Right atrium auricular region (tissue), 2 donors: ENCODE measurements around the gene ZNF691. TPM values are rescaled to one million over a fixed set of nuclear protein-coding genes. Genes with fewer than 3 reads are reported as not detected.

ENCODE experiments used
- DNase-seq: peaks from one replicate; pipeline ENCODE4 v3.0.0-alpha.2; 2019; ENCODE audit warnings: low spot score
- H3K27ac ChIP-seq, 2 donors: fragments of 200-600 bp; sonication (generic); 1 replicate in 1 of 2; 2 replicates in 1 of 2; pipeline ENCODE4 v1.5.1; 2016 to 2019
- H3K27me3 ChIP-seq, 2 donors: fragments of 200-600 bp; sonication (generic); one replicate each; pipeline versions ENCODE4 v1.5.1 to v1.6.0; 2017 to 2019
- H3K36me3 ChIP-seq: fragments of 200-600 bp; sonication (generic); one replicate; pipeline ENCODE4 v1.5.1; 2016
- H3K4me1 ChIP-seq, 2 donors: fragments of 200-600 bp; sonication (generic); one replicate each; pipeline versions ENCODE4 v1.5.1 to v1.6.0; 2017 to 2019
- H3K4me3 ChIP-seq, 2 donors: fragments of 200-600 bp; sonication (generic); 1 replicate in 1 of 2; 2 replicates in 1 of 2; pipeline ENCODE4 v1.5.1; 2017 to 2019; ENCODE audit warnings: mild to moderate bottlenecking in 1 of 2, moderate library complexity in 1 of 2
- H3K9me3 ChIP-seq, 2 donors: fragments of 200-600 bp; sonication (generic); one replicate each; pipeline ENCODE4 v1.5.1; 2019
- CTCF ChIP-seq, 2 donors: fragments of 200-600 bp; sonication (generic); IDR thresholded peaks; one replicate each; pipeline ENCODE4 v1.5.1; 2019; ENCODE audit warnings: antibody characterized with exemption in 2 of 2
- total RNA-seq, 2 donors: library from RNA; depleted of rRNA; stranded (reverse); fragments of >200 nt; gene quantifications; one replicate each; pipeline ENCODE4 v1.1.0, GENCODE V29; 2016

Gene ZNF691
- total RNA-seq, 2 donors from 2014 or later = 10.2 to 11.6 TPM

GRCh38 chr1:42880384-42880783, 34.0 kb downstream of the ZNF691 start:
- no peak for DNase-seq
- Histone ChIP-seq H3K4me1 (no peaks in the 10 kb centered on the region), H3K27ac (no peak overlapping the region), H3K27me3 (no peaks in the 10 kb centered on the region), H3K9me3 (no peaks in the 10 kb centered on the region), H3K4me3 (no peak overlapping the region), H3K36me3 (no peaks in the 10 kb centered on the region)
- no peak for TF ChIP-seq CTCF (IDR thresholded peaks at IDR 0.05)

GRCh38 chr1:42886046-42886739, 39.8 kb downstream of the ZNF691 start:
- Histone ChIP-seq H3K4me1 (no peaks in the 10 kb centered on the region), H3K27me3 (no peaks in the 10 kb centered on the region), H3K36me3 (no peaks in the 10 kb centered on the region), H3K27ac (no peak overlapping the region), H3K9me3 (no peaks in the 10 kb centered on the region), H3K4me3 (no peak overlapping the region)
- no peak for DNase-seq
- TF ChIP-seq CTCF (IDR thresholded peaks at IDR 0.05) = no peak

- DNase-seq = no peak
- no peaks in the 10 kb centered on the region for H3K9me3 ChIP-seq
- no peak overlapping the region for H3K27ac ChIP-seq
- H3K36me3 ChIP-seq = no peaks in the 10 kb centered on the region
- H3K27me3 ChIP-seq = no peaks in the 10 kb centered on the region
- H3K4me1 ChIP-seq = no peaks in the 10 kb centered on the region
- no peak for TF ChIP-seq CTCF (IDR thresholded peaks at IDR 0.05)
- H3K4me3 ChIP-seq = no peak overlapping the region
Observed at GRCh38 chr1:42886800-42887199, 40.4 kb downstream of the ZNF691 start.

- Histone ChIP-seq H3K27me3 (no peaks in the 10 kb centered on the region), H3K4me1 (no peaks in the 10 kb centered on the region), H3K27ac (no peak overlapping the region), H3K4me3 (no peak overlapping the region), H3K9me3 (no peaks in the 10 kb centered on the region), H3K36me3 (no peaks in the 10 kb centered on the region)
- no peak for TF ChIP-seq CTCF (IDR thresholded peaks at IDR 0.05)
- DNase-seq = no peak
Observed at GRCh38 chr1:42887366-42887765, 41.0 kb downstream of the ZNF691 start.

- Histone ChIP-seq H3K4me1 (no peaks in the 10 kb centered on the region), H3K36me3 (no peaks in the 10 kb centered on the region), H3K9me3 (no peaks in the 10 kb centered on the region), H3K27ac (no peak overlapping the region), H3K4me3 (no peak overlapping the region), H3K27me3 (no peaks in the 10 kb centered on the region)
- DNase-seq = no peak
- no peak for TF ChIP-seq CTCF (IDR thresholded peaks at IDR 0.05)
Observed at GRCh38 chr1:42888013-42888633, 41.7 kb downstream of the ZNF691 start.
